B cell (primary cell): ENCODE data around the gene CD151. TPM values are rescaled to one million over a fixed set of nuclear protein-coding genes. Genes with fewer than 3 reads are reported as not detected.
A peak's percentile ranks its signal among the peaks of the same experiment; 100 is the strongest.

ENCODE experiments used
- ATAC-seq: fragments of 200-7000 bp; cut with Tn5 transposase; one replicate; pipeline ENCODE4 v1.10.0; 2021; ENCODE audit warnings: low read depth, mild to moderate bottlenecking, moderate number of reproducible peaks, moderate library complexity
- CTCF ChIA-PET: fragments of 350-600 bp; sonication (Branson Sonifier 250); formaldehyde crosslinking; loops from one replicate; lab custom pipeline; 2021; ENCODE audit warnings: antibody characterized with exemption, inconsistent platforms; lab: Charles Lee
- POLR2A ChIA-PET: fragments of 350-600 bp; sonication (Branson Sonifier 250); formaldehyde crosslinking; loops from one replicate; lab custom pipeline; 2021; ENCODE audit warnings: antibody characterized with exemption; lab: Charles Lee
- DNase-seq: peaks from one replicate; pipeline ENCODE4 v3.0.0; 2013
- H2AFZ ChIP-seq: 2 replicates; pipeline ENCODE4 v1.6.1; 2012; ENCODE audit warnings: mild to moderate bottlenecking, low read depth, low read length; ENCODE audit not compliant: insufficient read depth, poor library complexity, severe bottlenecking
- H3K27ac ChIP-seq, 2 donors: 1 replicate in 1 of 2; 2 replicates in 1 of 2; pipeline ENCODE4 v1.5.1; 2012 to 2013; ENCODE audit warnings: low read length in 2 of 2, mild to moderate bottlenecking in 2 of 2, moderate library complexity in 1 of 2
- H3K27me3 ChIP-seq, 4 experiments: fragments of 200-600 bp in 1 of 4; sonication (generic) in 1 of 4; replicated peaks in 1 of 4; 1 replicate in 2 of 4; 2 replicates in 2 of 4; pipeline versions ENCODE4 v1.6.1 to v1.7.0; 2013 to 2016; ENCODE audit warnings: low read length in 3 of 4, mild to moderate bottlenecking in 2 of 4, mixed read lengths in 1 of 4, moderate library complexity in 1 of 4; ENCODE audit not compliant: insufficient read depth in 4 of 4, control insufficient read depth in 3 of 4; ENCODE audit errors: control extremely low read depth in 1 of 4
- H3K36me3 ChIP-seq, 2 experiments: replicated peaks in 1 of 2; 1 replicate in 1 of 2; 2 replicates in 1 of 2; pipeline versions ENCODE4 v1.6.1 to v1.7.1; 2013; ENCODE audit warnings: low read length in 1 of 2; ENCODE audit not compliant: insufficient read depth in 2 of 2, control insufficient read depth in 1 of 2; ENCODE audit errors: control extremely low read depth in 1 of 2, extremely low read depth in 1 of 2
- H3K4me1 ChIP-seq, 2 donors: fragments of 200-600 bp in 1 of 2; sonication (generic) in 1 of 2; 1 replicate in 1 of 2; 2 replicates in 1 of 2; pipeline versions ENCODE4 v1.5.1 to v1.6.1; 2013 to 2017; ENCODE audit warnings: low read length in 2 of 2; ENCODE audit not compliant: control insufficient read depth in 2 of 2, insufficient read depth in 2 of 2
- H3K4me2 ChIP-seq: replicated peaks from 2 replicates; pipeline ENCODE3; 2012; ENCODE audit warnings: mild to moderate bottlenecking, low read depth, low read length; ENCODE audit not compliant: poor library complexity, severe bottlenecking
- H3K4me3 ChIP-seq, 5 experiments: fragments of 200-600 bp in 1 of 5; sonication (generic) in 1 of 5; 1 replicate in 3 of 5; 2 replicates in 2 of 5; pipeline versions ENCODE4 v1.5.1 to v1.7.0; 2011 to 2016; ENCODE audit warnings: low read length in 4 of 5, mild to moderate bottlenecking in 4 of 5, low read depth in 2 of 5, control low read depth in 1 of 5, moderate library complexity in 1 of 5; ENCODE audit not compliant: insufficient read depth in 1 of 5; ENCODE audit errors: control extremely low read depth in 1 of 5, extremely low read depth in 1 of 5
- H3K79me2 ChIP-seq: fragments of 200-600 bp; sonication (generic); one replicate; pipeline ENCODE4 v1.6.0; 2016; ENCODE audit warnings: low read length; ENCODE audit not compliant: control insufficient read depth, insufficient read depth
- H3K9ac ChIP-seq: fragments of 200-600 bp; sonication (generic); 2 replicates; pipeline ENCODE4 v1.6.1; 2017; ENCODE audit warnings: mild to moderate bottlenecking, low read length, moderate library complexity
- H3K9me3 ChIP-seq, 3 donors: one replicate each; pipeline versions ENCODE4 v1.6.1 to v1.7.1; 2013; ENCODE audit warnings: low read length in 2 of 3; ENCODE audit not compliant: control insufficient read depth in 2 of 3, insufficient read depth in 1 of 3; ENCODE audit errors: control extremely low read depth in 1 of 3
- H4K20me1 ChIP-seq: 2 replicates; pipeline ENCODE4 v1.6.0; 2012; ENCODE audit warnings: mild to moderate bottlenecking, low read length; ENCODE audit not compliant: insufficient read depth, control insufficient read depth, poor library complexity, severe bottlenecking
- H3K27ac Mint-ChIP-seq: one replicate; pipeline ENCODE4 v1.8.0; 2021; ENCODE audit warnings: mixed read lengths
- H3K27me3 Mint-ChIP-seq: one replicate; pipeline ENCODE4 v1.8.0; 2021; ENCODE audit warnings: mixed read lengths
- H3K4me1 Mint-ChIP-seq: one replicate; pipeline ENCODE4 v1.8.0; 2021; ENCODE audit warnings: mixed read lengths
- H3K4me3 Mint-ChIP-seq: one replicate; pipeline ENCODE4 v1.8.0; 2021; ENCODE audit warnings: mixed read lengths
- H3K9me3 Mint-ChIP-seq: one replicate; pipeline ENCODE4 v1.8.0; 2022; ENCODE audit warnings: mixed read lengths; ENCODE audit not compliant: insufficient read depth
- EZH2 ChIP-seq: IDR thresholded peaks from 2 replicates; pipeline ENCODE4 v1.6.1; 2012; ENCODE audit warnings: borderline replicate concordance, low read depth, mild to moderate bottlenecking, moderate library complexity, low read length; ENCODE audit not compliant: insufficient read depth, poor library complexity, severe bottlenecking
- WGBS: methylation state at CpG from one replicate; pipeline ENCODE4 v1.1.5; 2013; ENCODE audit warnings: missing lambda C conversion rate; ENCODE audit not compliant: insufficient coverage; 5-methylcytosine and 5-hydroxymethylcytosine counted together
- intact Hi-C: fragments of 100-400 bp; cut with micrococcal nuclease; formaldehyde crosslinking; loops from one replicate; pipeline ENCODE4 v1.10.0; 2022
- polyA plus RNA-seq: library from polyadenylated mRNA; depleted of rRNA; stranded (reverse); fragments of >200 nt; gene quantifications from 2 replicates; pipeline ENCODE4 v1.2.3, GENCODE V29; 2012
- total RNA-seq, 2 donors: library from RNA; stranded (reverse); fragments of 120-200 nt in 1 of 2; gene quantifications; 1 replicate in 1 of 2; 2 replicates in 1 of 2; pipeline versions ENCODE4 v1.2.3 to v1.2.4, GENCODE V29; 2013 to 2022
- TF ChIP-seq, protein P1 (sequence below): fragments of 200-600 bp; IDR thresholded peaks from one replicate; pipeline ENCODE4 v1.8.0; 2022; ENCODE audit warnings: antibody characterized with exemption, mild to moderate bottlenecking

The CD151 gene
- total and polyA plus RNA-seq, 2 donors (not counting 1 experiment from before 2014, with no cell fraction given), result 24.4 to 25.5 TPM

DNA sequence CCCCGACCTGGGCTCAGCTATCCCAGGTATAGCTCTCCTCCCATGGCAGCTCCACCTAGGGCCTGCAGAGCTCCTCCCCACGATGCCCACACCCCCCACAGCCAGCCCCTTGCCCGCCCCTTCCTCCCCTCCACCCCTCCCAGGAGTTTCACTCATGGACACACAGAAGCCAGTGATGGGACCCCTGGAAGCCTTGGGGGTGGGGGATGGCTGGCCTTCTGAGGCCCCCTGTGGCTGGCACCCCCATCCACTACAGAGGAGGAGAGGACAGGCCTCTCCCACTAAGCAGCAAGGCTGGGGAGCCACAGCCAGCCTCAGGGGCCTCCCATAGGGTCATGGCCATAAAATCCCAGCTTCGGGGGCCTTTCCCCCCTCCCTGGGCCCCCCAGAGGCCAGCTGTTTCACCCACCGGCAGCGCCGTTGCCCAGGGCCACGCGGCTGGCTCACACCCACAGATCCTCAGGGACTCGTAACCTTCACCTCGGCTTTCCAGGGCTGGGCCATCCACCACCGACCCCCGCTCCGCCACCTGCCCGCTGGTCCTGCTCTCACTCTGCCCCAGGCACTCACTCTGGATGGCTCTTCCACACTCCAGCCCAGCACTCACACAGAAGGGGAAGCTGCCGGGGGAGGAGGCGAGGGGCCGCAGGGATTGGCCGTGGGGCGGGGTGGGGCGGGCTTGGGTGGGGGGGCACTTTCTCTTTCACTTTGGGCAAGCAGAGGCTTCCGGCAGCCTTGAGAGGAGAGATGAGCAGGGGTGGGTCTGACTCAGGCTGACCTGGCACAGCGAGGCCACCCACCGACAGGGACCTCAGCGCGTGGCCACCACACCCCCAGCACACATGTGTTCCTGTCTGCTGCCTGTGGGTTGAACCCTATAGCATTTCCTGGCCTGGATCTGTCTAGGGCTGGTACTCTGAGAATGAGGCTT is 36.9 kb upstream of the CD151 start:
- Histone ChIP-seq H3K27me3 (no peaks in the 10 kb centered on the region), H3K36me3 (peaks cover 0 to 14% of the 10 kb centered on the region in 2 experiments), H3K4me3 (peak overlapping the region; percentile 16 to 95 (median 93)), H3K4me2 (peak overlapping the region; percentile 99), H3K79me2 (peaks cover 52% of the 10 kb centered on the region), H2AFZ (peak overlapping the region; percentile 87), H3K27ac (peak overlapping the region; percentile 83 to 93), H4K20me1 (peaks cover 65% of the 10 kb centered on the region), H3K4me1 (peaks cover 17 to 35% of the 10 kb centered on the region in 2 donors), H3K9me3 (no peaks in the 10 kb centered on the region), H3K9ac (peak overlapping the region; percentile 89)
- ChIA-PET POLR2A (interaction anchor here (0.5 to 1.7 kb wide), 12 partner anchors 9 to 427 kb away, joined by 3 to 13 read pairs (median 4); partner anchors contain the start of genes CD151 and LRRC56), CTCF (interaction anchor here (1.2 to 1.8 kb wide), 4 partner anchors 10 to 70 kb away, joined by 3 to 5 read pairs (median 4); partner anchors contain the start of gene PNPLA2)
- peak overlapping the region; percentile 95 for H3K4me3 Mint-ChIP-seq
- TF ChIP-seq, protein P1, sequence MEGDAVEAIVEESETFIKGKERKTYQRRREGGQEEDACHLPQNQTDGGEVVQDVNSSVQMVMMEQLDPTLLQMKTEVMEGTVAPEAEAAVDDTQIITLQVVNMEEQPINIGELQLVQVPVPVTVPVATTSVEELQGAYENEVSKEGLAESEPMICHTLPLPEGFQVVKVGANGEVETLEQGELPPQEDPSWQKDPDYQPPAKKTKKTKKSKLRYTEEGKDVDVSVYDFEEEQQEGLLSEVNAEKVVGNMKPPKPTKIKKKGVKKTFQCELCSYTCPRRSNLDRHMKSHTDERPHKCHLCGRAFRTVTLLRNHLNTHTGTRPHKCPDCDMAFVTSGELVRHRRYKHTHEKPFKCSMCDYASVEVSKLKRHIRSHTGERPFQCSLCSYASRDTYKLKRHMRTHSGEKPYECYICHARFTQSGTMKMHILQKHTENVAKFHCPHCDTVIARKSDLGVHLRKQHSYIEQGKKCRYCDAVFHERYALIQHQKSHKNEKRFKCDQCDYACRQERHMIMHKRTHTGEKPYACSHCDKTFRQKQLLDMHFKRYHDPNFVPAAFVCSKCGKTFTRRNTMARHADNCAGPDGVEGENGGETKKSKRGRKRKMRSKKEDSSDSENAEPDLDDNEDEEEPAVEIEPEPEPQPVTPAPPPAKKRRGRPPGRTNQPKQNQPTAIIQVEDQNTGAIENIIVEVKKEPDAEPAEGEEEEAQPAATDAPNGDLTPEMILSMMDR, result no peak
- no peak for TF ChIP-seq EZH2
- H3K4me1 Mint-ChIP-seq, result peaks cover 20% of the 10 kb centered on the region
- peak; percentile 88 for DNase-seq
- WGBS, result 4% methylated on average over 11 of the region's 26 CpGs
- H3K27ac Mint-ChIP-seq, result peak overlapping the region; percentile 92
- peak; percentile 49 for ATAC-seq
- H3K27me3 Mint-ChIP-seq, result no peaks in the 10 kb centered on the region
- intact Hi-C loops, result loop anchor here (2.0 to 10.0 kb wide), 5 partner anchors 69 to 589 kb away; partner anchors contain the start of genes BET1L, HRAS, LRRC56 and PTDSS2
- no peaks in the 10 kb centered on the region for H3K9me3 Mint-ChIP-seq
